Transverse colon (tissue), 3 donors: ENCODE results near the gene ZC3H13.

Experiments used
- EP300 ChIP-seq: sonication (generic); formaldehyde crosslinking; IDR thresholded peaks from one replicate; pipeline ENCODE4 v1.6.1; 2017; ENCODE audit warnings: antibody characterized with exemption, low read depth
- TF ChIP-seq, protein P1 (sequence below), 5 experiments: fragments of 200-600 bp in 3 of 5; fragments of 450-650 bp in 2 of 5; sonication (generic) in 3 of 5; IDR thresholded peaks; 1 replicate in 2 of 5; 2 replicates in 3 of 5; pipeline ENCODE4 v1.5.1; 2016 to 2017; ENCODE audit warnings: antibody characterized with exemption in 5 of 5, inconsistent platforms in 3 of 5, mild to moderate bottlenecking in 2 of 5, moderate library complexity in 1 of 5

GRCh38 chr13:46063292-46063691 is 10.7 kb upstream of the ZC3H13 start:
- TF ChIP-seq, protein P1, sequence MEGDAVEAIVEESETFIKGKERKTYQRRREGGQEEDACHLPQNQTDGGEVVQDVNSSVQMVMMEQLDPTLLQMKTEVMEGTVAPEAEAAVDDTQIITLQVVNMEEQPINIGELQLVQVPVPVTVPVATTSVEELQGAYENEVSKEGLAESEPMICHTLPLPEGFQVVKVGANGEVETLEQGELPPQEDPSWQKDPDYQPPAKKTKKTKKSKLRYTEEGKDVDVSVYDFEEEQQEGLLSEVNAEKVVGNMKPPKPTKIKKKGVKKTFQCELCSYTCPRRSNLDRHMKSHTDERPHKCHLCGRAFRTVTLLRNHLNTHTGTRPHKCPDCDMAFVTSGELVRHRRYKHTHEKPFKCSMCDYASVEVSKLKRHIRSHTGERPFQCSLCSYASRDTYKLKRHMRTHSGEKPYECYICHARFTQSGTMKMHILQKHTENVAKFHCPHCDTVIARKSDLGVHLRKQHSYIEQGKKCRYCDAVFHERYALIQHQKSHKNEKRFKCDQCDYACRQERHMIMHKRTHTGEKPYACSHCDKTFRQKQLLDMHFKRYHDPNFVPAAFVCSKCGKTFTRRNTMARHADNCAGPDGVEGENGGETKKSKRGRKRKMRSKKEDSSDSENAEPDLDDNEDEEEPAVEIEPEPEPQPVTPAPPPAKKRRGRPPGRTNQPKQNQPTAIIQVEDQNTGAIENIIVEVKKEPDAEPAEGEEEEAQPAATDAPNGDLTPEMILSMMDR (IDR thresholded peaks at IDR 0.05): no peak
- TF ChIP-seq EP300: no peak
